ENCODE data around the gene FXYD2. TPM values are rescaled to one million over a fixed set of nuclear protein-coding genes. Genes with fewer than 3 reads are reported as not detected.

FXYD2 gene
- total RNA-seq, 5 donors from 2014 or later (not counting 1 experiment from before 2014, with no cell fraction given), result 4.3 to 26.0 (median 14.7) TPM

- no peak overlapping the region for H3K4me3 Mint-ChIP-seq
- Histone ChIP-seq H3K4me3 (ENCODE audit: control insufficient read depth in 1 of 2, extremely low read depth in 1 of 2, low read length in 1 of 2) (no peak overlapping the region), H3K9me3 (no peaks in the 10 kb centered on the region), H3K27ac (ENCODE audit: low read length) (no peak overlapping the region), H3K4me1 (ENCODE audit: control insufficient read depth in 1 of 2, extremely low read depth in 1 of 2, insufficient read depth in 2 of 2, low read length in 2 of 2) (peaks cover 6 to 44% of the 10 kb centered on the region in 2 experiments), H3K36me3 (ENCODE audit: control insufficient read depth in 2 of 2, extremely low read depth in 1 of 2, insufficient read depth in 1 of 2, low read length in 1 of 2) (no peaks in the 10 kb centered on the region), H3K27me3 (replicated peaks in 1 of 2; ENCODE audit: control insufficient read depth in 2 of 2, extremely low read depth in 1 of 2, insufficient read depth in 2 of 2, low read length in 1 of 2) (peaks cover 0 to 22% of the 10 kb centered on the region in 2 experiments)
- peaks cover 0 to 4% of the 10 kb centered on the region in 2 donors for H3K27me3 Mint-ChIP-seq
- no peaks in the 10 kb centered on the region for H3K9me3 Mint-ChIP-seq
- ATAC-seq (replicated peaks in 1 of 4) (no peak), DNase-seq (no peak)
- H3K27ac Mint-ChIP-seq, result no peak overlapping the region
- H3K36me3 Mint-ChIP-seq, result no peaks in the 10 kb centered on the region
- peaks cover 26 to 41% (median 39%) of the 10 kb centered on the region in 3 donors for H3K4me1 Mint-ChIP-seq
- WGBS (ENCODE audit: insufficient coverage), result 94% methylated on average over 8 of the region's 8 CpGs
- ChIA-PET CTCF (no interaction called here), POLR2A (interaction anchor here in 1 of 2 donors (0.5 kb wide), 1 partner anchor 222 kb away, joined by 5 read pairs; no protein-coding TSS in a partner anchor)
Measured at GRCh38 chr11:117832511-117832910, 8.0 kb upstream of the FXYD2 start.

GRCh38 chr11:117831661-117832415, 7.3 kb upstream of the FXYD2 start:
- H3K4me3 Mint-ChIP-seq, result no peak overlapping the region

DNA sequence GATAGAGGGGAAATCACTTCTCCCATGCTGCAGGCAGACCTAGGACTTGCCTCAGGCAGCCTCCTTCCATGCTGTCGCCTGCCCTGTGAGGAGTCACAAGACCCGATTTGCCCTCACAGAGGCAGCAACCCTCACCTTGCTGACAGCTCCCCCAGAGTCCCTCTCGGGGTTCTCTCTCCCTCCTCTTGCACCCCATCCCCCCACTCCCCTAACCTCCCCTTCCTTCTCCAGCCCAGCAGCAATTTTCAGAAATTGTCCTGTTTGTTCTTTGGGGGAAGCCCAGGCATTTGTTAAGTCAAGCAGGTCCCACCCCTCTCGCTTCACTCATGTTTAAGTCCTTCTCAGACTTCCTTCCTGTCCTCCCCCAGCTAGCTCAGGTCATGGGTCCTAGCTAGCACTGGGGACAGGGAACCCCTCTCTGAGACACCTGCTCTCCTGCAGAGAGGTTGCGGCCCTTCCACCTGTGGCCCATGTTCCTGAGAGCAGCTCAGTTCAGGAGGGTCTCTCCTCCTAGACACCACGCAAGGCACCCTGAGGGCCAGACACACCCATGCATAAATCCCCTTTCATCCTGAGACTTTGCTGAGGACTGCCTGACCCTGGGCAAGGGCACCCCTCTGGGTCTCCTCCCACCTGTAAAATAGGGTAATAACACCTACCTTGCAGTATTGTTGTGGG, 6.3 kb upstream of the FXYD2 start:
- Histone ChIP-seq H3K4me3 (ENCODE audit: control insufficient read depth in 1 of 2, extremely low read depth in 1 of 2, low read length in 1 of 2) (no peak overlapping the region), H3K27ac (ENCODE audit: low read length) (no peak overlapping the region), H3K4me1 (ENCODE audit: control insufficient read depth in 1 of 2, extremely low read depth in 1 of 2, insufficient read depth in 2 of 2, low read length in 2 of 2) (peaks cover 7 to 41% of the 10 kb centered on the region in 2 experiments), H3K9me3 (no peaks in the 10 kb centered on the region), H3K27me3 (replicated peaks in 1 of 2; ENCODE audit: control insufficient read depth in 2 of 2, extremely low read depth in 1 of 2, insufficient read depth in 2 of 2, low read length in 1 of 2) (peaks cover 0 to 12% of the 10 kb centered on the region in 2 experiments), H3K36me3 (ENCODE audit: control insufficient read depth in 2 of 2, extremely low read depth in 1 of 2, insufficient read depth in 1 of 2, low read length in 1 of 2) (no peaks in the 10 kb centered on the region)
- ATAC-seq (replicated peaks in 1 of 4) (peak in 1 of 4 experiments; percentile 41), DNase-seq (peak in 1 of 35 experiments; percentile 36)
- H3K4me1 Mint-ChIP-seq, result peaks cover 35 to 56% (median 49%) of the 10 kb centered on the region in 3 donors
- H3K4me3 Mint-ChIP-seq, result peak overlapping the region in 2 of 3 donors; percentile 22 to 57
- peak overlapping the region; percentile 44 to 79 for H3K27ac Mint-ChIP-seq
- ChIA-PET CTCF (interaction anchor here in 1 of 2 donors (0.7 to 1.3 kb wide), 2 partner anchors 24 to 223 kb away, joined by 3 read pairs; no protein-coding TSS in a partner anchor), POLR2A (no interaction called here)
- no peaks in the 10 kb centered on the region for H3K36me3 Mint-ChIP-seq
- H3K27me3 Mint-ChIP-seq, result no peaks in the 10 kb centered on the region
- WGBS (ENCODE audit: insufficient coverage), result 45% methylated on average over 4 of the region's 6 CpGs
- no peaks in the 10 kb centered on the region for H3K9me3 Mint-ChIP-seq

More at GRCh38 chr11:117831661-117832415, 7.3 kb upstream of the FXYD2 start:
- CTCF ChIA-PET, result interaction anchor here in 1 of 2 donors (1.3 kb wide), 1 partner anchor 25 kb away, joined by 3 read pairs; no protein-coding TSS in a partner anchor
- DNase-seq (no peak), ATAC-seq (replicated peaks in 1 of 4) (no peak)
- H3K4me3 ChIP-seq (ENCODE audit: control insufficient read depth in 1 of 2, extremely low read depth in 1 of 2, low read length in 1 of 2), result no peak overlapping the region
- H3K36me3 ChIP-seq (ENCODE audit: control insufficient read depth in 2 of 2, extremely low read depth in 1 of 2, insufficient read depth in 1 of 2, low read length in 1 of 2), result no peaks in the 10 kb centered on the region
- no peaks in the 10 kb centered on the region for H3K9me3 ChIP-seq
- H3K27ac Mint-ChIP-seq, result no peak overlapping the region
- H3K27me3 Mint-ChIP-seq, result peaks cover 0 to 4% of the 10 kb centered on the region in 2 donors
- H3K27ac ChIP-seq (ENCODE audit: low read length), result no peak overlapping the region
- POLR2A ChIA-PET, result no interaction called here
- H3K27me3 ChIP-seq (replicated peaks in 1 of 2; ENCODE audit: control insufficient read depth in 2 of 2, extremely low read depth in 1 of 2, insufficient read depth in 2 of 2, low read length in 1 of 2), result peaks cover 0 to 15% of the 10 kb centered on the region in 2 experiments
- no peaks in the 10 kb centered on the region for H3K36me3 Mint-ChIP-seq
- H3K9me3 Mint-ChIP-seq, result no peaks in the 10 kb centered on the region
- peaks cover 33 to 45% (median 43%) of the 10 kb centered on the region in 3 donors for H3K4me1 Mint-ChIP-seq
- WGBS (ENCODE audit: insufficient coverage), result 94% methylated on average over 2 of the region's 7 CpGs
- peaks cover 7 to 41% of the 10 kb centered on the region in 2 experiments for H3K4me1 ChIP-seq (ENCODE audit: control insufficient read depth in 1 of 2, extremely low read depth in 1 of 2, insufficient read depth in 2 of 2, low read length in 2 of 2)

- no peak for DNase-seq
- POLR2A ChIA-PET, result no interaction called here
Measured at GRCh38 chr11:117830072-117830471, 5.5 kb upstream of the FXYD2 start.

DNA sequence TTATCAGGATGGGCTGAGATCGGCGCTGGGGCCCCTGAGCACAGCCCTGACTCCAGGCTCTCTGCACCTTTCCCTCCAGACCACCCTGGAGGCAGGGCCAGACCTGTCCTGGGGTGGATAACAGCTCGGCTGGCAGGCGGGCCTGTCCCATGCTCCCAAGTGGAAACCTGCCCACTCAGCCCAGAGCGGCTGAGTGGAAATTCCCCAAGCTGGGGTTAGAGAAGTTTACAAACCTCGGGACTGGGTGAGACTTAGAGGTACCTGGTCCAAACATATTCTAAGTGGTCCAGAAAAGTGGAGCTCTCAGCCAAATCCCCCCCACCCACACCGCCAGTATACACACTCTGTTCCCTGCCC, 4.8 kb upstream of the FXYD2 start:
- H3K4me3 ChIP-seq (ENCODE audit: control insufficient read depth in 1 of 2, extremely low read depth in 1 of 2, low read length in 1 of 2), result no peak overlapping the region
- H3K9me3 ChIP-seq, result no peaks in the 10 kb centered on the region
- peak overlapping the region in 1 of 2 donors; percentile 80 for H3K27ac Mint-ChIP-seq
- ATAC-seq (replicated peaks in 1 of 4), result no peak
- H3K4me1 Mint-ChIP-seq, result peaks cover 49 to 69% (median 63%) of the 10 kb centered on the region in 3 donors
- H3K27me3 ChIP-seq (replicated peaks in 1 of 2; ENCODE audit: control insufficient read depth in 2 of 2, extremely low read depth in 1 of 2, insufficient read depth in 2 of 2, low read length in 1 of 2), result peaks cover 0 to 12% of the 10 kb centered on the region in 2 experiments
- H3K36me3 Mint-ChIP-seq, result no peaks in the 10 kb centered on the region
- DNase-seq, result no peak
- no peak overlapping the region for H3K4me3 Mint-ChIP-seq
- ChIA-PET POLR2A (no interaction called here), CTCF (interaction anchor here in 1 of 2 donors (0.6 kb wide), 1 partner anchor 225 kb away, joined by 5 read pairs; no protein-coding TSS in a partner anchor)
- 40% methylated on average over 2 of the region's 7 CpGs for WGBS (ENCODE audit: insufficient coverage)
- H3K36me3 ChIP-seq (ENCODE audit: control insufficient read depth in 2 of 2, extremely low read depth in 1 of 2, insufficient read depth in 1 of 2, low read length in 1 of 2), result no peaks in the 10 kb centered on the region
- peaks cover 7 to 44% of the 10 kb centered on the region in 2 experiments for H3K4me1 ChIP-seq (ENCODE audit: control insufficient read depth in 1 of 2, extremely low read depth in 1 of 2, insufficient read depth in 2 of 2, low read length in 2 of 2)
- H3K27me3 Mint-ChIP-seq, result no peaks in the 10 kb centered on the region
- H3K9me3 Mint-ChIP-seq, result no peaks in the 10 kb centered on the region
- H3K27ac ChIP-seq (ENCODE audit: low read length), result peak overlapping the region; percentile 72

More at GRCh38 chr11:117830072-117830471, 5.5 kb upstream of the FXYD2 start:
- WGBS (ENCODE audit: insufficient coverage), result 91% methylated on average over 10 of the region's 14 CpGs
- no peaks in the 10 kb centered on the region for H3K9me3 Mint-ChIP-seq
- Histone ChIP-seq H3K9me3 (no peaks in the 10 kb centered on the region), H3K4me3 (ENCODE audit: control insufficient read depth in 1 of 2, extremely low read depth in 1 of 2, low read length in 1 of 2) (no peak overlapping the region), H3K27me3 (replicated peaks in 1 of 2; ENCODE audit: control insufficient read depth in 2 of 2, extremely low read depth in 1 of 2, insufficient read depth in 2 of 2, low read length in 1 of 2) (peaks cover 0 to 12% of the 10 kb centered on the region in 2 experiments), H3K27ac (ENCODE audit: low read length) (no peak overlapping the region), H3K36me3 (ENCODE audit: control insufficient read depth in 2 of 2, extremely low read depth in 1 of 2, insufficient read depth in 1 of 2, low read length in 1 of 2) (no peaks in the 10 kb centered on the region), H3K4me1 (ENCODE audit: control insufficient read depth in 1 of 2, extremely low read depth in 1 of 2, insufficient read depth in 2 of 2, low read length in 2 of 2) (peaks cover 7 to 41% of the 10 kb centered on the region in 2 experiments)
- H3K27me3 Mint-ChIP-seq, result no peaks in the 10 kb centered on the region
- ATAC-seq (replicated peaks in 1 of 4), result no peak
- H3K36me3 Mint-ChIP-seq, result no peaks in the 10 kb centered on the region
- peak overlapping the region in 1 of 3 donors; percentile 57 for H3K4me3 Mint-ChIP-seq
- H3K4me1 Mint-ChIP-seq, result peaks cover 41 to 62% (median 55%) of the 10 kb centered on the region in 3 donors
- CTCF ChIA-PET, result no interaction called here
- peak overlapping the region; percentile 44 to 79 for H3K27ac Mint-ChIP-seq

Measured in T-cell (primary cell).